Neural cell (in vitro differentiated cells): Measurements from ENCODE around the gene APBA2. TPM values are rescaled to one million over a fixed set of nuclear protein-coding genes. Genes with fewer than 3 reads are reported as not detected.

Source experiments
- H2AFZ ChIP-seq: fragments of 200-600, 300-800 bp; sonication (generic), shearing (Covaris generic); 2 replicates; pipeline ENCODE4 v1.6.0; 2014; ENCODE audit warnings: low read depth, mild to moderate bottlenecking, antibody characterized with exemption, low read length, moderate library complexity
- H3F3A ChIP-seq: fragments of 200-600 bp; shearing (Covaris generic); 2 replicates; pipeline ENCODE4 v1.6.1; 2016; ENCODE audit warnings: mild to moderate bottlenecking, moderate library complexity, mixed read lengths, antibody characterized with exemption, low read length; ENCODE audit not compliant: insufficient read depth, poor library complexity, severe bottlenecking
- H3K27ac ChIP-seq: fragments of 200-600, 300-800 bp; sonication (generic), shearing (Covaris generic); 2 replicates; pipeline ENCODE4 v1.5.1; 2014; ENCODE audit warnings: mild to moderate bottlenecking, low read length, moderate library complexity
- H3K27me3 ChIP-seq: fragments of 300-800, 200-600 bp; sonication (generic), shearing (Covaris generic); 2 replicates; pipeline ENCODE4 v1.6.0; 2014; ENCODE audit warnings: mild to moderate bottlenecking, low read depth, low read length, moderate library complexity; ENCODE audit not compliant: insufficient read depth
- H3K36me3 ChIP-seq: fragments of 300-800, 200-600 bp; sonication (generic), shearing (Covaris generic); 2 replicates; pipeline ENCODE4 v1.5.1; 2014; ENCODE audit warnings: mild to moderate bottlenecking, antibody characterized with exemption, low read length, moderate library complexity; ENCODE audit not compliant: insufficient read depth
- H3K4me2 ChIP-seq: fragments of 300-800, 200-600 bp; sonication (generic), shearing (Covaris generic); 2 replicates; pipeline ENCODE4 v1.6.0; 2014; ENCODE audit warnings: mild to moderate bottlenecking, low read length
- H3K4me3 ChIP-seq: fragments of 300-800, 200-600 bp; sonication (generic), shearing (Covaris generic); 2 replicates; pipeline ENCODE4 v1.5.1; 2014; ENCODE audit warnings: mild to moderate bottlenecking, low read length, moderate library complexity
- H3K79me2 ChIP-seq: fragments of 200-600 bp; shearing (Covaris generic); replicated peaks from 2 replicates; pipeline ENCODE4 v1.6.0; 2014; ENCODE audit warnings: mild to moderate bottlenecking, low read length, moderate library complexity; ENCODE audit not compliant: insufficient read depth
- H3K9ac ChIP-seq: fragments of 300-800, 200-600 bp; sonication (generic), shearing (Covaris generic); 2 replicates; pipeline ENCODE4 v1.6.1; 2016; ENCODE audit warnings: mild to moderate bottlenecking, low read length, mixed read lengths
- H3K9me2 ChIP-seq: fragments of 200-600 bp; shearing (Covaris generic); 2 replicates; pipeline ENCODE4 v1.6.1; 2016; ENCODE audit warnings: mild to moderate bottlenecking, low read length, mixed read lengths; ENCODE audit not compliant: insufficient read depth
- H3K9me3 ChIP-seq: fragments of 200-600, 300-800 bp; sonication (generic), shearing (Covaris generic); 2 replicates; pipeline ENCODE4 v1.6.1; 2016; ENCODE audit warnings: mild to moderate bottlenecking, mixed run types, low read length, moderate library complexity, mixed read lengths
- H4K20me1 ChIP-seq: fragments of 200-600 bp; shearing (Covaris generic); 2 replicates; pipeline ENCODE4 v1.6.1; 2016; ENCODE audit warnings: mild to moderate bottlenecking, mixed run types; ENCODE audit not compliant: insufficient read depth
- CTCF ChIP-seq: fragments of 450-650 bp; IDR thresholded peaks from 2 replicates; pipeline ENCODE4 v1.5.1; 2014; ENCODE audit warnings: antibody characterized with exemption, mild to moderate bottlenecking, moderate library complexity; ENCODE audit not compliant: poor library complexity, severe bottlenecking
- EP300 ChIP-seq: fragments of 450-650 bp; conservative IDR thresholded peaks from 2 replicates; pipeline ENCODE4 v1.6.1; 2014; ENCODE audit warnings: antibody characterized with exemption, mild to moderate bottlenecking, moderate library complexity; ENCODE audit not compliant: poor library complexity, severe bottlenecking
- EZH2 ChIP-seq: fragments of 200-600, 300-800 bp; shearing (Covaris generic), sonication (generic); IDR thresholded peaks from 2 replicates; pipeline ENCODE4 v1.6.1; 2014; ENCODE audit warnings: antibody characterized with exemption, low read length, borderline replicate concordance, mild to moderate bottlenecking; ENCODE audit not compliant: insufficient read depth, poor library complexity, severe bottlenecking
- MXI1 ChIP-seq: fragments of 450-650 bp; conservative IDR thresholded peaks from 2 replicates; pipeline ENCODE4 v1.6.1; 2014; ENCODE audit warnings: antibody characterized with exemption, mild to moderate bottlenecking; ENCODE audit not compliant: poor library complexity, severe bottlenecking
- POLR2AphosphoS5 ChIP-seq: IDR thresholded peaks from 2 replicates; pipeline ENCODE4 v1.6.1; 2012
- RAD21 ChIP-seq: fragments of 450-650 bp; conservative IDR thresholded peaks from 2 replicates; pipeline ENCODE4 v1.6.1; 2014; ENCODE audit warnings: antibody characterized with exemption, mild to moderate bottlenecking, moderate library complexity
- SMC3 ChIP-seq: fragments of 450-650 bp; conservative IDR thresholded peaks from 2 replicates; pipeline ENCODE4 v1.6.1; 2014; ENCODE audit warnings: antibody characterized with exemption, mild to moderate bottlenecking, moderate library complexity; ENCODE audit not compliant: poor library complexity
- TAF1 ChIP-seq: IDR thresholded peaks from 2 replicates; pipeline ENCODE4 v1.6.1; 2012; ENCODE audit warnings: low read depth
- polyA plus RNA-seq: library from polyadenylated mRNA; depleted of rRNA; stranded (reverse); fragments of >200 nt; gene quantifications from 2 replicates; pipeline ENCODE4 v1.2.3, GENCODE V29; 2014
- TF ChIP-seq, protein P1 (sequence below): IDR thresholded peaks from 2 replicates; pipeline ENCODE4 v1.6.1; 2012; ENCODE audit warnings: borderline replicate concordance

The APBA2 gene
- polyA plus RNA-seq, 1 donor from 2014 or later = 134 TPM

DNA sequence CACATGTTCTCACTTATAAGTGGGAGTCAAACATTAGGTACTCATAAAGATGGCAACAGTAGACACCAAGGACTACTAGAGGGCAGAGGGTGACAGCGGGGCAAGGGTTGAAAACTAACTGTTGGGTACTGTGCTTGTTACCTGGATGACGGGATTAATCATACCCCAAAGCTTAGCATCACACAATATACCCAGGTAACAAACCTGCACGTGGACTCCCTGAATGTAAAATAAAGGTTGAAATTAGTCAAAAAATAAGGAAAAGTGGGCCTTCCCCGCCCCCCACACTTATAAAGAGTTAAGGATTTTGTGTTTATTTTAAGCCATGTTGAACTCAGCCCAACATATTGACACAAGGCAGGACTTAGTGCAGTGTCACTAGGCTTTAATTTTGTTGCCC lies 96.1 kb downstream of the APBA2 start:
- Histone ChIP-seq H3F3A (no peaks in the 10 kb centered on the region), H3K4me2 (no peak overlapping the region), H3K9ac (no peak overlapping the region), H3K36me3 (no peaks in the 10 kb centered on the region), H3K27ac (no peak overlapping the region), H3K9me3 (no peaks in the 10 kb centered on the region), H3K79me2 (peaks cover 4% of the 10 kb centered on the region), H3K27me3 (no peaks in the 10 kb centered on the region), H2AFZ (no peak overlapping the region), H4K20me1 (no peaks in the 10 kb centered on the region), H3K4me3 (no peak overlapping the region), H3K9me2 (no peaks in the 10 kb centered on the region)
- no peak for TF ChIP-seq MXI1
- TF ChIP-seq TAF1 = no peak
- no peak for TF ChIP-seq EZH2
- TF ChIP-seq POLR2AphosphoS5 = no peak
- no peak for TF ChIP-seq RAD21
- no peak for TF ChIP-seq SMC3
- TF ChIP-seq EP300 = no peak
- no peak for TF ChIP-seq CTCF
- TF ChIP-seq, protein P1, sequence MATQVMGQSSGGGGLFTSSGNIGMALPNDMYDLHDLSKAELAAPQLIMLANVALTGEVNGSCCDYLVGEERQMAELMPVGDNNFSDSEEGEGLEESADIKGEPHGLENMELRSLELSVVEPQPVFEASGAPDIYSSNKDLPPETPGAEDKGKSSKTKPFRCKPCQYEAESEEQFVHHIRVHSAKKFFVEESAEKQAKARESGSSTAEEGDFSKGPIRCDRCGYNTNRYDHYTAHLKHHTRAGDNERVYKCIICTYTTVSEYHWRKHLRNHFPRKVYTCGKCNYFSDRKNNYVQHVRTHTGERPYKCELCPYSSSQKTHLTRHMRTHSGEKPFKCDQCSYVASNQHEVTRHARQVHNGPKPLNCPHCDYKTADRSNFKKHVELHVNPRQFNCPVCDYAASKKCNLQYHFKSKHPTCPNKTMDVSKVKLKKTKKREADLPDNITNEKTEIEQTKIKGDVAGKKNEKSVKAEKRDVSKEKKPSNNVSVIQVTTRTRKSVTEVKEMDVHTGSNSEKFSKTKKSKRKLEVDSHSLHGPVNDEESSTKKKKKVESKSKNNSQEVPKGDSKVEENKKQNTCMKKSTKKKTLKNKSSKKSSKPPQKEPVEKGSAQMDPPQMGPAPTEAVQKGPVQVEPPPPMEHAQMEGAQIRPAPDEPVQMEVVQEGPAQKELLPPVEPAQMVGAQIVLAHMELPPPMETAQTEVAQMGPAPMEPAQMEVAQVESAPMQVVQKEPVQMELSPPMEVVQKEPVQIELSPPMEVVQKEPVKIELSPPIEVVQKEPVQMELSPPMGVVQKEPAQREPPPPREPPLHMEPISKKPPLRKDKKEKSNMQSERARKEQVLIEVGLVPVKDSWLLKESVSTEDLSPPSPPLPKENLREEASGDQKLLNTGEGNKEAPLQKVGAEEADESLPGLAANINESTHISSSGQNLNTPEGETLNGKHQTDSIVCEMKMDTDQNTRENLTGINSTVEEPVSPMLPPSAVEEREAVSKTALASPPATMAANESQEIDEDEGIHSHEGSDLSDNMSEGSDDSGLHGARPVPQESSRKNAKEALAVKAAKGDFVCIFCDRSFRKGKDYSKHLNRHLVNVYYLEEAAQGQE = no peak

DNA sequence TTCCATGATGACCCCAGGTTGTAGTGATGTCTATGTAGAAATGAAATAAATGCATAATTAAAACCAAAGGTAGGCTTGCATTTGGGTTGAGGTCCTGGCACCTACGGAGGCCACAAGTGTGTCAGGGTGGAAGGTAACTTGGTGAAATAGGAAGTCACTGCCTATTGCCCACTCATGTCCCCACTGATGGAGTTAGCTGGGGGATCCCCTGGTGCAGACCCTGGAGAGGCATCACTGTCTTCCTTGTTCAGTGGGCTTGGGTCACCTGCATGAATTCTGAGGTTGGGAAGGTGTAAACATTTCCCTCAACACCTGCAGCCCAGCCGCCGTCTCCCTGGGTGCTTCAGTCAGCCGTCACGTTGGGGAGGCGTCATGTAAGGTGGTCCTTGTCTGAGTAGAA lies 97.1 kb downstream of the APBA2 start:
- Histone ChIP-seq H2AFZ (no peak overlapping the region), H3K9me3 (no peaks in the 10 kb centered on the region), H3F3A (no peaks in the 10 kb centered on the region), H3K4me2 (no peak overlapping the region), H3K36me3 (no peaks in the 10 kb centered on the region), H3K79me2 (peaks cover 4% of the 10 kb centered on the region), H3K9ac (no peak overlapping the region), H3K27me3 (no peaks in the 10 kb centered on the region), H4K20me1 (no peaks in the 10 kb centered on the region), H3K9me2 (no peaks in the 10 kb centered on the region), H3K27ac (no peak overlapping the region), H3K4me3 (no peak overlapping the region)
- no peak for TF ChIP-seq POLR2AphosphoS5
- no peak for TF ChIP-seq RAD21
- TF ChIP-seq, protein P1 = no peak
- no peak for TF ChIP-seq EP300
- no peak for TF ChIP-seq SMC3
- TF ChIP-seq CTCF = no peak
- TF ChIP-seq TAF1 = no peak
